Testis (tissue), 3 donors: Measurements from ENCODE around the gene NCS1. TPM values are rescaled to one million over a fixed set of nuclear protein-coding genes. Genes with fewer than 3 reads are reported as not detected.

ENCODE experiments used
- DNase-seq: peaks from one replicate; pipeline ENCODE4 v3.0.0-alpha.2; 2019
- H3K27ac ChIP-seq, 2 donors: fragments of 200-600 bp; sonication (generic); one replicate each; pipeline ENCODE4 v1.5.1; 2019
- H3K27me3 ChIP-seq: fragments of 200-600 bp; sonication (generic); one replicate; pipeline ENCODE4 v1.5.1; 2019
- H3K36me3 ChIP-seq: fragments of 200-600 bp; sonication (generic); one replicate; pipeline ENCODE4 v1.5.1; 2017; ENCODE audit warnings: low read depth; ENCODE audit errors: missing control alignments
- H3K4me1 ChIP-seq: fragments of 200-600 bp; sonication (generic); one replicate; pipeline ENCODE4 v1.5.1; 2019
- H3K4me3 ChIP-seq, 2 donors: fragments of 200-600 bp; sonication (generic); one replicate each; pipeline ENCODE4 v1.5.1; 2017 to 2019
- H3K9me3 ChIP-seq: fragments of 200-600 bp; sonication (generic); one replicate; pipeline ENCODE4 v1.5.1; 2017
- CTCF ChIP-seq, 3 experiments: fragments of 450-650 bp in 2 of 3; fragments of 200-600 bp in 1 of 3; sonication (generic) in 1 of 3; IDR thresholded peaks; one replicate each; pipeline ENCODE4 v1.5.1; 2016 to 2019; ENCODE audit warnings: antibody characterized with exemption in 3 of 3, mild to moderate bottlenecking in 2 of 3, moderate library complexity in 1 of 3
- POLR2A ChIP-seq: fragments of 450-650 bp; IDR thresholded peaks from one replicate; pipeline ENCODE4 v1.6.1; 2017; ENCODE audit warnings: antibody characterized with exemption, mild to moderate bottlenecking, moderate library complexity
- WGBS, 2 donors: methylation state at CpG; one replicate each; pipeline ENCODE4 v1.1.5; 2018; 5-methylcytosine and 5-hydroxymethylcytosine counted together
- intact Hi-C: fragments of 100-400 bp; cut with DNase I; formaldehyde crosslinking; loops from one replicate; pipeline ENCODE4 v1.15.1; 2023; ENCODE audit warnings: low total_unique reads
- polyA plus RNA-seq: library from polyadenylated mRNA; stranded (reverse); fragments of 350-450 nt; fragmentation: Illumina TruSeq; extraction: RNeasy Lipid Tissue Mini Kit (QIAGEN cat#74804); gene quantifications from one replicate; pipeline ENCODE4 v1.2.3, GENCODE V29; 2014; ENCODE audit warnings: low read depth, low replicate concordance; ENCODE audit not compliant: insufficient read depth
- total RNA-seq, 2 donors: library from RNA; depleted of rRNA; stranded (reverse); fragments of >200 nt; gene quantifications; one replicate each; pipeline ENCODE4 v1.2.3, GENCODE V29; 2016

NCS1 gene
- total and polyA plus RNA-seq, 3 donors from 2014 or later: 5.2 to 13.0 (median 5.2) TPM

DNA sequence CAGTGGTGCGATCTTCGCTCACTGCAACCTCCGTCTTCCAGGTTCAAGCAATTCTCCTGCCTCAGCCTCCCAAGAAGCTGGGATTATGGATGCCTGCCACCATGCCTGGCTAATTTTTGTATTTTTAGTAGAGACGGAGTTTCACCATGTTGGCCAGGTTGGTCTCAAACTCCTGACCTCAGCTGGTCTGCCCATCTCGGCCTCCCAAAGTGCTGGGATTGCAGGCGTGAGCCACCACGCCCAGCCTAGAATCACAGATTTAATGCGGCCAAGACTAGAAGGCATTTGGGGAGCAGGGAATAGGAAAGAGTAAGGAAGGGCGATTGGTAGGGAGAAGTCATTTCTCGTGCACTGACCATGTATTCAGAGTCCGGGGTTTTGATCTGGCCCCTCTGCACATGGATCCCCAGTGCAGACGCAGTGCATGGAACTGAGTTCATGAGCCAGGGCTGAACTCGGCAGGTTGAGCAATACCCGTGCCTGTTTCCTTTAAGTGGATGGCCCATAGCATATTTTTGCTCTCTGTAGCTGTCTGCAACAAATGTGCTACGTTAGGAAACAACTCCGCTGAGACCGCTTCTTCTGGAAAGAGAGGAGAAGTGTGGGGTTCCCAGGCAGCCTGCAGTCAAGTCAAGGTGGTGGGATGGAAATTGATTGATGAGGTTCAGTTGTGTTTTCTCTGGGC, 90.0 kb downstream of the NCS1 start:
- DNase-seq: no peak
- Histone ChIP-seq H3K27ac (no peak overlapping the region), H3K4me3 (no peak overlapping the region), H3K36me3 (no peaks in the 10 kb centered on the region), H3K4me1 (no peaks in the 10 kb centered on the region), H3K27me3 (no peaks in the 10 kb centered on the region), H3K9me3 (no peaks in the 10 kb centered on the region)
- intact Hi-C loops: no loop called here
- WGBS, 2 donors: 89 to 91% methylated on average over 17 of the region's 17 CpGs
- TF ChIP-seq POLR2A (no peak), CTCF (IDR thresholded peaks at IDR 0.05) (no peak)

DNA sequence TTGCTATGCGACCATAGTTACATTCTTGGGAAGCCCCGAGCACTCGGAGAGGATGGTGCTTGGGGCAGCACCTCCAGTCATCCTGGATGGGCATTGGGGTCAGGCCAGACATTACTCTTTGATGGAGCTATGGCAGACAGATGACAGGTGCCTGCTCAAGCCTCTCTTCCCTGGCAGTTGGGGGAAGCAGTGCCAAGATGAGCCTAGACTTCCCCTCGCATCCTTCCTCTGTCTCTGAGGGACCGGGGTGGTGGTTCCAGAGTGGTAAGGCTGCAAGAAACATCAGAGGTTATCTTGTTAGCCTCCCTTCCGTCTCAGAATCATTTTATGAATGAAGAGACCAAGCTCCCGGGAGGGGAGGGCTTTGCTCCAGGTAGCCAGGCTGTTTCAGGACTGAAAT, 90.6 kb downstream of the NCS1 start:
- H3K9me3 ChIP-seq: no peaks in the 10 kb centered on the region
- no peak overlapping the region for H3K27ac ChIP-seq
- intact Hi-C loops: no loop called here
- H3K4me1 ChIP-seq: no peaks in the 10 kb centered on the region
- no peaks in the 10 kb centered on the region for H3K27me3 ChIP-seq
- no peak overlapping the region for H3K4me3 ChIP-seq
- WGBS, 2 donors: 80 to 95% methylated on average over 7 of the region's 7 CpGs
- no peak for DNase-seq
- TF ChIP-seq POLR2A (no peak), CTCF (IDR thresholded peaks at IDR 0.05) (no peak)
- no peaks in the 10 kb centered on the region for H3K36me3 ChIP-seq

DNA sequence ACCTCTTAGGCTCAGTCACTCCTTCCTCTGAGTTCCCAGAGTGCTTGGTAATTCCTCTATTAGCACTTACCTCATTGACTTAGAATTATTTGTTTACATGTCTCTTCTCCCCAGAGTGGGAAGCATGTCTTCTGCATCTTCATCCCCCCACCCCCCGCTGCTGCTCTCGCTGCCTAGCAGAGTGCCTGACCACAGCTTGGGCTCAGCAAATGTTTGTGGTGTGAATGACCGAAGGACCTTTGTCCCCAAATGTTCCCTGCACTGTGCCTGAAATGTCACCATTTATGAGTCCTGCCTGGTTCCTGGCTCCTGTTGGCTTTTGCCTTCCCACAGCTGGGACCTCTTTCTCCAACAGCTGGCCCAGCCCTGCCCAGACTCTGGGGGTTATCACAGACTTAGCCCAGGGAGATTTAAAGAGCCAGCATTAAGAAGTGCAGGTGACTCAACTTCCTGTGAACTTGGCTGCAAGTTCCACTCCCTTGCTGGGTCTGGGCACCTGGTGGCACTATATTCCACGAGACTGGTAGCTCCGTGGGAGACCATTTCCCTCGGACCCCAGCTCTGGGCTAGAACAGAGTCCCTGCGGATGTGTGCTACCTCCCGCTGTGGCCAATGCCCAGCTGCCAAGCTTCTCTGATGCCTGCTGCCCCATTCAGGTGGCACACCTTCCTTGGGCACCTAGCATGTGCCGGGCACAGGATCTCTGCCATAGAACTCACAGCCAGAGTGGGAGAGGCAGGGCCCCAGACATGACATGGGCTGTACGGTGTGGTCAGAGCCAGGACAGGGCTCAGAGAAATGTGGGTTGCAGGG, 91.6 kb downstream of the NCS1 start:
- Histone ChIP-seq H3K27ac (no peak overlapping the region), H3K9me3 (no peaks in the 10 kb centered on the region), H3K4me3 (no peak overlapping the region), H3K36me3 (no peaks in the 10 kb centered on the region), H3K4me1 (no peaks in the 10 kb centered on the region), H3K27me3 (no peaks in the 10 kb centered on the region)
- DNase-seq: no peak
- TF ChIP-seq POLR2A (no peak), CTCF (IDR thresholded peaks at IDR 0.05) (no peak)
- WGBS, 2 donors: 67 to 77% methylated on average over 10 of the region's 10 CpGs
- intact Hi-C loops: no loop called here

DNA sequence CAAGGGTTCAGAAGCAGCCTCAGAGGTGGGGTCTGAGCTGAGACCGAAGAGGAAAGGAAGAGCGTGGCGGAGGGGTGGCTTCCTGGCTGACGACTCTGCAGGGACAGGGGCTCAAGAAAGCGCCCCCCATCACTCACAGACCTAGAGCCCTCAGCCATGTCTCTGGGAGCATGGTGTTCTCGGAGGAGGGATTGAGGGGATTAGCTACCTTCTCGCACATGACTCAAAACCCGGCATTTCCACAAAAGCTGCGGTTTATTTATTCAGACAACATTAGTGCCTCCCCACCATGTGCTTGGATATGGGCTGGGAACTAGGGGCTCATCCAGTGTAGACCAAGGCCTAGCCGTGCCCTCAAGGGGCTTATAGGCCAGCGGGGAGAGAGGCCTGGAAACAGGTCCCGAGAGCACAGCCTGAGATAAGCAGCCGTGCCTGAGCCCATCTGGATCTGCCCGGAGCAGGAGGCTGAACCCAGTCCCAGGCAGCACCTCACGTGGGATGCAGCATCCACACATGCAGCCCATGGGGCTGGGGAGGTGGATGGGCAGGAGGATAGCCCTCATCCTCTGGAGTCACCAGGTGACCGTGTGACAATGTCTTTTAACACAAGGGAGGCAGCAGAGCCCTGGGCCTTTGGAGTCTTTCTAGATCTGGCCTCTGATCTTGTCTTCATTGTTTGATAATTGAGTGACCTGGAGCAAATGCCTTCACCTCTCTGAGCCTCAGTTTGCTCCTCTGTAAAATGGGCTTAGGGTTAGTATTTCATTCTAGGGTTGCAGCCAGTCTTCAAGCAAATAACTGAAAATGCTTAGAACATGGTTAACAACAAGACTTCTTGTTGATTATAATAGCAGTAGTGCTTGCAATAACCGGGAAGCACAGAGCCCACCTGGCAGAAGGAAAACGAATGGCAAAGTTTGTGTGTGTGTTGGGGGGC, 92.5 kb downstream of the NCS1 start:
- 69 to 70% methylated on average over 17 to 18 of the region's 18 CpGs for WGBS, 2 donors
- Histone ChIP-seq H3K36me3 (no peaks in the 10 kb centered on the region), H3K4me1 (no peaks in the 10 kb centered on the region), H3K4me3 (no peak overlapping the region), H3K27ac (no peak overlapping the region), H3K27me3 (no peaks in the 10 kb centered on the region), H3K9me3 (no peaks in the 10 kb centered on the region)
- no peak for DNase-seq
- TF ChIP-seq POLR2A (no peak), CTCF (IDR thresholded peaks at IDR 0.05) (no peak)
- intact Hi-C loops: no loop called here
